Measurements from ENCODE around the gene CEBPG. TPM values are rescaled to one million over a fixed set of nuclear protein-coding genes. Genes with fewer than 3 reads are reported as not detected.

CEBPG gene
- total RNA-seq, 4 donors from 2014 or later = 22.4 to 66.7 (median 46.9) TPM

DNA sequence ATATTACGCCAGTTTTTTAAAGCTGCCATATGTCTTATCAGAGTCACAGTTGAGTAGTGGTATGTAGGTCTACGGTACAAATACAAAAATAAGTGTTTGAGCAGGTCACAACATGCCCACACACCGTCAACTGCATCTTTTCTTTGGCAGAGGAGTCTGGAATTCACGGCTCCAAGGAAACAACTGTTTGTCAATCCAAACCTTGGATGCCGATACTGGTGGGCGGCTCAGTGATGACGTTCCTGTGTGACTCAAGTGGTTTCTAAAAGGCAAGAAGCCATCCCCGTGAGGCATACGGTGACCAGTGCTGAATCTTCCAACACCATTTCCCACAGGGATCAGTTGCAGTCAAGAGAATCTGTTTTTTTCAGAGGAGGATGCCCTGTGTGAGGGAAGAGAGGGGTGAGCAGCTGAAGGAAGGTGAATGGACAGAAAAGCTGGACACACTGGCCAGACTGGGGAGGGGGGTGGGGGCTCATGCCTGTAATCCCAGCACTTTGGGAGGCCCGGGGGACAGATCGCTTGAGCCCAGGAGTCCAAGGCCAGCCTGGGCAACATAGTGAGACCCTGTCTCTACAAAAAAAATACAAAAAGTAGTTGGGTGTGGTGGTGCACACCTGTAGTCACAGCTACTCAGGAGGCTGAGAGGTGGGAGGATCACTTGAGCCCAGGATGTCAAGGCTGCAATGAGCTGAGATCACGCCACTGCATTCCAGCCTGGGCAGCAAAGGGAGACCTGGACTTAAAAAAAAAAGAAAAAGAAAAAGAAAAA is 22.8 kb upstream of the CEBPG start:
- Histone ChIP-seq H3K4me1 (no peaks in the 10 kb centered on the region), H3K9me3 (peaks cover 3 to 5% of the 10 kb centered on the region in 2 donors), H3K27ac (no peak overlapping the region), H3K27me3 (peaks cover 6% of the 10 kb centered on the region), H3K36me3 (no peaks in the 10 kb centered on the region), H3K4me3 (no peak overlapping the region)
- DNase-seq = no peak
- in situ Hi-C loops (cut with MboI; ENCODE audit: low pct_ligation_motif_present in 1 of 4, low pct_unique_long_range_greater_than_20kb in 1 of 4, low sequenced_read_pairs in 3 of 4) (no loop called here), intact Hi-C loops (cut with DNase I; ENCODE audit: low total_unique reads) (no loop called here)
- TF ChIP-seq EP300 (IDR thresholded peaks at IDR 0.05; ENCODE audit: low read depth) (no peak), POLR2AphosphoS5 (IDR thresholded peaks at IDR 0.05) (no peak), POLR2A (IDR thresholded peaks at IDR 0.05) (no peak)
- TF ChIP-seq, protein P1, sequence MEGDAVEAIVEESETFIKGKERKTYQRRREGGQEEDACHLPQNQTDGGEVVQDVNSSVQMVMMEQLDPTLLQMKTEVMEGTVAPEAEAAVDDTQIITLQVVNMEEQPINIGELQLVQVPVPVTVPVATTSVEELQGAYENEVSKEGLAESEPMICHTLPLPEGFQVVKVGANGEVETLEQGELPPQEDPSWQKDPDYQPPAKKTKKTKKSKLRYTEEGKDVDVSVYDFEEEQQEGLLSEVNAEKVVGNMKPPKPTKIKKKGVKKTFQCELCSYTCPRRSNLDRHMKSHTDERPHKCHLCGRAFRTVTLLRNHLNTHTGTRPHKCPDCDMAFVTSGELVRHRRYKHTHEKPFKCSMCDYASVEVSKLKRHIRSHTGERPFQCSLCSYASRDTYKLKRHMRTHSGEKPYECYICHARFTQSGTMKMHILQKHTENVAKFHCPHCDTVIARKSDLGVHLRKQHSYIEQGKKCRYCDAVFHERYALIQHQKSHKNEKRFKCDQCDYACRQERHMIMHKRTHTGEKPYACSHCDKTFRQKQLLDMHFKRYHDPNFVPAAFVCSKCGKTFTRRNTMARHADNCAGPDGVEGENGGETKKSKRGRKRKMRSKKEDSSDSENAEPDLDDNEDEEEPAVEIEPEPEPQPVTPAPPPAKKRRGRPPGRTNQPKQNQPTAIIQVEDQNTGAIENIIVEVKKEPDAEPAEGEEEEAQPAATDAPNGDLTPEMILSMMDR (IDR thresholded peaks at IDR 0.05) = no peak
- WGBS, 2 donors (ENCODE audit: low coverage in 1 of 2) = 75 to 84% methylated on average over 3 to 12 of the region's 12 CpGs

DNA sequence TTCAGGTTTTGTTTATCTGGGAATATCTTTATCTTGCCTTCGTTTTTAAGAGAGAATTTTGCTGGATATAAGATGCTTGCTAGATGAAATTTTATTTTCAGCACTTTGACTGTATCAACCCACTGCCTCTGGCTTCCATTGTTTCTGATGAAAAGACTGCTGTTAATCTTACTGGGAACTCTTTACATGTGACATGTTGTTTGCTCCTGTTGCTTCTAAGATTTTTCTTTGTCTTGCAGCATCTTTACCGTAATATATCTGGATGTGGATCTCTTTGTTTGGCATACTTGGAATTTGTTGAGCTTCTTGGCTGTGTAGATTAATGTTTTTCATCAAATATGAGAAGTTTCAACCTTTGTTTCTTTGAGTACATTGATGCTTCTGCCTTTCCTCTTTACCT is 18.0 kb upstream of the CEBPG start:
- intact Hi-C loops (cut with DNase I; ENCODE audit: low total_unique reads) (no loop called here), in situ Hi-C loops (cut with MboI; ENCODE audit: low pct_ligation_motif_present in 1 of 4, low pct_unique_long_range_greater_than_20kb in 1 of 4, low sequenced_read_pairs in 3 of 4) (no loop called here)
- Histone ChIP-seq H3K36me3 (no peaks in the 10 kb centered on the region), H3K27ac (no peak overlapping the region), H3K27me3 (no peaks in the 10 kb centered on the region), H3K4me1 (no peaks in the 10 kb centered on the region), H3K4me3 (no peak overlapping the region), H3K9me3 (peaks cover 6 to 11% of the 10 kb centered on the region in 2 donors)
- no peak for DNase-seq
- no peak for TF ChIP-seq EP300 (IDR thresholded peaks at IDR 0.05; ENCODE audit: low read depth)
- TF ChIP-seq POLR2A (IDR thresholded peaks at IDR 0.05) = no peak
- TF ChIP-seq, protein P1 (IDR thresholded peaks at IDR 0.05) = no peak
- TF ChIP-seq POLR2AphosphoS5 (IDR thresholded peaks at IDR 0.05) = no peak
- WGBS, 2 donors (ENCODE audit: low coverage in 1 of 2) = 72 to 74% methylated on average over 2 of the region's 2 CpGs

DNA sequence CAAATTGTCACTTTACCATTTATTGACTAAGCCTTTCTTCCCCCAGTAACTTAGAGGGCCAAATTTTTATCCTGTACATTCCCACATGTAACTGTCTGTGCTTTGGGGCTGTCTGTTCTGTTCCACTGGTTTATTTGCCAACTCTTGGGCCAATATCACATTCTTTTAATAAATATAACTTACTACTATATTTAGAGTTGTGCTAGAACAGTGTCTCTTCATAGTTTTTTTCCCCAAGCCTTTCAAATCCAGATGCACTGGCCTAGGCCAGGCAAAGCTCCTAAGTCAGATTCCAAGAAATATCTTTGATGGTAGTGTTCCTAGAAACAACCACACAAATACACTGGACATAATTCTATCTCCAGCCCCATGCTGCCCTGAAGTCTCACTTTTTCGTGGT is 16.0 kb upstream of the CEBPG start:
- Histone ChIP-seq H3K27me3 (no peaks in the 10 kb centered on the region), H3K4me1 (no peaks in the 10 kb centered on the region), H3K27ac (no peak overlapping the region), H3K36me3 (no peaks in the 10 kb centered on the region), H3K4me3 (no peak overlapping the region), H3K9me3 (peaks cover 6 to 11% of the 10 kb centered on the region in 2 donors)
- in situ Hi-C loops (cut with MboI; ENCODE audit: low pct_ligation_motif_present in 1 of 4, low pct_unique_long_range_greater_than_20kb in 1 of 4, low sequenced_read_pairs in 3 of 4) (no loop called here), intact Hi-C loops (cut with DNase I; ENCODE audit: low total_unique reads) (no loop called here)
- DNase-seq = no peak
- TF ChIP-seq POLR2A (IDR thresholded peaks at IDR 0.05) (no peak), POLR2AphosphoS5 (IDR thresholded peaks at IDR 0.05) (no peak), EP300 (IDR thresholded peaks at IDR 0.05; ENCODE audit: low read depth) (no peak)
- TF ChIP-seq, protein P1 (IDR thresholded peaks at IDR 0.05) = no peak
- WGBS, 2 donors (ENCODE audit: low coverage in 1 of 2) = 64% methylated on average over 1 of the region's 1 CpG; no CpG with 5 or more reads in 1 of the 2 donors

DNA sequence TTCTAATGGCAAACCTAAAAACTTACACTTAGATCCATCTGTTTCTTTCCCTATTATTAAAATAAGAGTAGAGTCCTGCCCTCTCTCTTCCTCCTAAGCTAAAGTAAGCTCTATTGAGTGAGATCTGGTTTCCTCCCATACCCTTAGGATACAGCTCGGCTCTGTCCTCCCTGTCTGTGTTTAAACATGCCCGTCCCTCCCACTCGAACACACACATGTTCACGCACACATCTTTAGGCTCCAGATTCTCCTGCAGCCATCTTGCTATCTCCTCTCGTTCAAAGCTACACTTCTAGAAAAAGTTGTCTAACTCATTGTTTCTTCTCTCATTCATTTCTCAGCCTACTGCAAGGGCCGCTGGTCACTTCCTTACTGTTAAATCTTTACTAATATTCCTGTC is 15.1 kb upstream of the CEBPG start:
- Histone ChIP-seq H3K4me3 (no peak overlapping the region), H3K27me3 (no peaks in the 10 kb centered on the region), H3K27ac (no peak overlapping the region), H3K9me3 (peaks cover 6 to 11% of the 10 kb centered on the region in 2 donors), H3K36me3 (no peaks in the 10 kb centered on the region), H3K4me1 (no peaks in the 10 kb centered on the region)
- 76 to 89% methylated on average over 6 of the region's 6 CpGs for WGBS, 2 donors (ENCODE audit: low coverage in 1 of 2)
- TF ChIP-seq EP300 (IDR thresholded peaks at IDR 0.05; ENCODE audit: low read depth) (no peak), POLR2AphosphoS5 (IDR thresholded peaks at IDR 0.05) (no peak), POLR2A (IDR thresholded peaks at IDR 0.05) (no peak)
- TF ChIP-seq, protein P1 (IDR thresholded peaks at IDR 0.05) = no peak
- DNase-seq = no peak
- in situ Hi-C loops (cut with MboI; ENCODE audit: low pct_ligation_motif_present in 1 of 4, low pct_unique_long_range_greater_than_20kb in 1 of 4, low sequenced_read_pairs in 3 of 4) (no loop called here), intact Hi-C loops (cut with DNase I; ENCODE audit: low total_unique reads) (no loop called here)

All from transverse colon (tissue), 4 donors.